ENCODE data around the gene DNAH8.
"Not testable (repeated sequence)": the region's sequence is repeated elsewhere in the genome, so short reads cannot be mapped to it uniquely, and the experiment has no call there.

The DNAH8 gene

DNA sequence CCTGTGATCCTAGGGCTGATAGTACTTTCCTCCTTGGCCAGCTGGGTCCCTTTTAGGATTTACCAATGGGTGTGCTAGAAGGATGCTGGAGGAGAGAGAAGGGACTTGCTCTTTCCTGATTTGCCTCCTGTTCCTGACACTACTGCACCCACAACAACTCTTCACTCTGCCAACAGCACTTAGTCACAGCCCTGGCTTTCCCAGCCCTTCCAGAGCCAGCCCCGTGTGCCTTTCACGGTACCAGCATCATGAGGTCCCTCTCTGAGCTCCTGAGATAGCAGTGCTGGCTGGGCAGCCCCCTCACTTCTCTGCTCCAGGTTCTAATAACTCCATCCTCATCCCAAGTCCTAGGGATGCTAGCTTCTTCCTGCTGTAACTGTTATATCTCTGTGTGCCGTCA lies 80.9 kb downstream of the DNAH8 start:
- no peak for DNase-seq (ENCODE audit: low read depth in 2 of 2)

- not testable (repeated sequence) for DNase-seq (ENCODE audit: low read depth in 2 of 2)
Measured at GRCh38 chr6:38796437-38796836, 81.3 kb downstream of the DNAH8 start.

- DNase-seq (ENCODE audit: low read depth in 2 of 2) = no peak
Measured at GRCh38 chr6:38796850-38797249, 81.7 kb downstream of the DNAH8 start.

DNA sequence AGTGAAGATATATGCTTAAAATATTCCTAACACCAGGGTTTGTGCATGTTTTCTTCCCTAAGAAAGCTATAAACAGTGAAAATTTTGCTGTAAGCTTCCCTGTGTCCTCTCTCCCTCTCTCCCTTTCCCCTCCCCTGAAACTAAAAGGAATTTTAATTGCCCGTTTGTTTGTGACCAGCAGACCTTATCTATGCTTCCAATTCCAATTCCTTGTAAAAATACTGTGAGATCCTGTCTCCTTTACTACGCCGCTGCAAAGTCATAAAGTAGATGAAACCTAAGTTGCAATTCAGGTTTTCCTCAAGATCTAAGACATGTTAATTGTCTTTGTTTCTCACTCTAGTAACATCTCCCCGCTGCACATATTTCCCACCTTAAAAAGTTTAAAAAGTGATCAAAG lies 82.3 kb downstream of the DNAH8 start:
- DNase-seq (ENCODE audit: low read depth in 2 of 2) = no peak

- DNase-seq (ENCODE audit: low read depth in 2 of 2) = no peak
Measured at GRCh38 chr6:38799529-38800184, 84.5 kb downstream of the DNAH8 start.

- DNase-seq (ENCODE audit: low read depth in 2 of 2) = no peak
Measured at GRCh38 chr6:38801305-38801704, 86.2 kb downstream of the DNAH8 start.

DNA sequence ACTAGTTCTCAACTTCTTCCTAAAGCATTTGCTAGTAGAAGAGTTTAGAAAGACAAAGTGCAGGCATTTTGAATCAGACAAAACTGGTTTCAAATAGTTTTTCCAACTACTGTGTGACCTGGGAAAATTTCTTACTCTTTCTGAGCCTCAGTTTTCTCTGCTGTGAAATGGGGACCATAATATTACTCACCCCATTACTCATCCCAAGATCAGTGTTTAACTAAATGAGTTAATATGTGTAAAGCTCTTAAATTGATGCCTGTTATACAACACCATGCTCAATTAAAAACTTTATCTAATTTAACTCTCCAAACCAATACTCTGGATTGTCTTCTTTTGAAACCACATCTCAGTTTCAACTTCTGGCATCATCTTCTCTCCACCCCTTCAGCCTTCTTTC lies 87.4 kb downstream of the DNAH8 start:
- no peak for DNase-seq (ENCODE audit: low read depth in 2 of 2)

GRCh38 chr6:38803129-38803528 lies 88.0 kb downstream of the DNAH8 start:
- no peak for DNase-seq (ENCODE audit: low read depth in 2 of 2)

DNA sequence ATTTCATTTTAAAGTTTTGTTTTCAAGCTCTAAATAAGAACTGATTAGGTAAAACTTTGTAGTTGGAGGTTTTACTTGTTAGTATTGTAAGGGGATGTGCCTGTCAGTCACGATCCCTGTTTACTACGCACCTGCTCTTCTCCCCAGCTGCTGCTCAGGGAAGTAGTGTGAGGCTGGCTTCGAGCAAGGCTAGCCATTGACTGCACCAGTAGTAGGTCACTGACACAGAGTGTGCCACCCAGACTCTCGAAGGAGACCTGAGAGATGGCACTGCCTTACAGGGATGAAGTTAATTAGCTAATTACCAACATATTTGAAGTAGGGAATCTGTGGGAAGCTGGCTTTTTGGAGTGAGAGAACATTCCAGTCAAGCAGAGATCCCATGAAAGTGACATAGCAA lies 89.2 kb downstream of the DNAH8 start:
- DNase-seq (ENCODE audit: low read depth in 2 of 2) = no peak

- no peak for DNase-seq (ENCODE audit: low read depth in 2 of 2)
Measured at GRCh38 chr6:38805127-38805655, 90.1 kb downstream of the DNAH8 start.

- DNase-seq (ENCODE audit: low read depth in 2 of 2) = no peak
Measured at GRCh38 chr6:38805692-38806091, 90.6 kb downstream of the DNAH8 start.

DNA sequence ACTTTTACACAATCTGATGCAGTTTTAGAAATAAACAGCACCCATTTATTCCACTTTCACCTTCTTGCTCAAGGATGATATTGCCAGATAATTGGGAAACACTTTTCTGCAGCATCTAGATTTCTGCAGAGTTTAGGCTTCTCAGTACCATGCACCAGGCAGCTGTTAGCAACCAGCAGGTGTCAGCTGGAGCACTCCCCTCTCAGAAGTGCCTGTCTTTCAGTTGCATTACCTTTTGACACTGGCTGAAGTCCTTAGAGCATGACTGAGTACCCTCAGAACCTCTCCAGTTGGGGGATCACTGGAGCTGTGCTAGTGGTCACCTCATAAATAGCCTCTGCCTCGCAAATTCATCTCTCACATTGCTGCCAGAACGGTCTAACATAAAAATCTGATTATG lies 91.2 kb downstream of the DNAH8 start:
- DNase-seq (ENCODE audit: low read depth in 2 of 2) = no peak

GRCh38 chr6:38806833-38807232 lies 91.7 kb downstream of the DNAH8 start:
- DNase-seq (ENCODE audit: low read depth in 2 of 2) = no peak

GRCh38 chr6:38808039-38808438 lies 92.9 kb downstream of the DNAH8 start:
- DNase-seq (ENCODE audit: low read depth in 2 of 2) = no peak

- DNase-seq (ENCODE audit: low read depth in 2 of 2) = no peak
Measured at GRCh38 chr6:38813041-38813823, 98.1 kb downstream of the DNAH8 start.

GRCh38 chr6:38814761-38815160 lies 99.7 kb downstream of the DNAH8 start:
- no peak for DNase-seq (ENCODE audit: low read depth in 2 of 2)

- DNase-seq (ENCODE audit: low read depth in 2 of 2) = no peak
Measured at GRCh38 chr6:38815250-38815649, 100.1 kb downstream of the DNAH8 start.

DNA sequence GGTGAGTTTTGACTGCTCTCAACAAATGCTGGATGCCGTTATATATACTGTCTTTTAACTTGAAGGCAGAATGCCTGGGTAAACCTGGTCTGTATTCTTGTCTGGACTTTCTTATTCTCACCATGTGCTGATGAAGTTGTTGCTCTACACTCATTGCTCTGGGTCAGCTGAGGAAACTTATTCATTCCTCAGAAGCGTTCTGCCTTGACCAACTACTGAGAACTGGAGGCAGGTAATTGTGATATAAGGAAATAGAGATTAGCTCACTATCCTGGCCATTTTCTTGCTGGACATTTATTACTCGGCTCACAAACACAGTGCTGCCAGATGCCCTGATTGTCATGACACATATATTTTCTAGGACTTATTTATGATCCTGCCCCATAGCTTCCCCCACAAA lies 103.6 kb downstream of the DNAH8 start:
- DNase-seq (ENCODE audit: low read depth in 2 of 2) = no peak

GRCh38 chr6:38822963-38823362 lies 107.9 kb downstream of the DNAH8 start:
- no peak for DNase-seq (ENCODE audit: low read depth in 2 of 2)

- DNase-seq (ENCODE audit: low read depth in 2 of 2) = no peak
Measured at GRCh38 chr6:38824243-38824894, 109.3 kb downstream of the DNAH8 start.

DNA sequence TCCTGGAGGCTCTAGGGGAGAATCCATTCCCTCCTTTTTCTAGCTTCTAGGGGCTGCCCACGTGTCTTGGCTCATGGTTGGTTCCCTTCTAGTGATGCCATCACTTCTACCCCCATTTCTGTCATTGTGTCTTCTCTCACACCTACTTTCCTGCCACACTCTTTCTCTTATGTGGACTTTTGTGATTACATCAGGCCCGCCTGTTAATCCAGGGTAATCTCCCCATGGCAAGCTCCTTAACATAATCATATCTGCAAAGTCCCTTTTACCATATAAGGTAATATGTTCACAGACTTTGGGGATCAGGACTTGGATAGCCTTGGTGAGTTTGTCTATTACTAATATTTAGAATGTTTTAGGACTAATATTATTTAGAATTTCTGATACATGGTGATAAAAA lies 111.9 kb downstream of the DNAH8 start:
- DNase-seq (ENCODE audit: low read depth in 2 of 2) = no peak

- no peak for DNase-seq (ENCODE audit: low read depth in 2 of 2)
Measured at GRCh38 chr6:38831865-38832264, 116.8 kb downstream of the DNAH8 start.

DNA sequence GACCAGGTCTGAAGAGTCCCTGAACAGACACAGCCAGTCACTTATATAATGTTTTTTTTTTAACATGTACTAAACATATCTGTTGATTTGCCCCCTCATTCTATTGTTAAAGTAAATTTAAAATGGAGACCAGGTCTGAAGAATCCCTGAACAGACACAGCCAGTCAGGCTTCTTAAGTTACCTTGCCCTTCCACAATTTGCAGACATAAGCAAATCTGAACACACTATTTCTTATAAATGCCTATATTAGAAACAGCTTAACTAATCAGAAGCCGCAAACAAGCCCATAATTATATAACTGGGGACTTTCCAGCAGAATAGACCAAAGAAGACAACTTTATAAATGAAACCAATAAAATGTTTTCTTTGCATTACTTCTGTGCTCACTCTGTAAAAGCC lies 118.2 kb downstream of the DNAH8 start:
- DNase-seq (ENCODE audit: low read depth in 2 of 2) = no peak

All from stimulated activated CD4-positive, alpha-beta T cell treated with anti-CD3 and anti-CD28 coated beads, Interleukin-1b, Interleukin-23, amount 100 ng/mL, for 4 hours (primary cell).